MG63 (cell line): ENCODE measurements around the gene GRIK1. TPM values are rescaled to one million over a fixed set of nuclear protein-coding genes. Genes with fewer than 3 reads are reported as not detected.

Source experiments
- DNase-seq: peaks from one replicate; pipeline ENCODE4 v3.0.0-alpha.2; 2020
- H3K27me3 ChIP-seq: fragments of 250-450 bp; sonication (Bioruptor Pico); 2 replicates; pipeline ENCODE4 v1.5.1; 2020; ENCODE audit warnings: mild to moderate bottlenecking, moderate library complexity
- H3K36me3 ChIP-seq: fragments of 250-450 bp; sonication (Bioruptor Pico); 2 replicates; pipeline ENCODE4 v1.5.1; 2020; ENCODE audit warnings: mild to moderate bottlenecking, moderate library complexity
- H3K4me3 ChIP-seq: fragments of 250-450 bp; sonication (Bioruptor Pico); 2 replicates; pipeline ENCODE4 v1.5.1; 2020; ENCODE audit warnings: mild to moderate bottlenecking, moderate library complexity
- H3K9me3 ChIP-seq: fragments of 250-450 bp; sonication (Bioruptor Pico); 2 replicates; pipeline ENCODE4 v1.5.1; 2020; ENCODE audit warnings: mild to moderate bottlenecking, moderate library complexity
- total RNA-seq: library from RNA; depleted of rRNA; stranded (reverse); fragments of >200 nt; shearing (Covaris generic); gene quantifications from 2 replicates; pipeline ENCODE4 v1.2.3, GENCODE V29; 2014; ENCODE audit warnings: low replicate concordance

Gene GRIK1
- total RNA-seq, 1 experiment from 2014 or later: not detected

DNA sequence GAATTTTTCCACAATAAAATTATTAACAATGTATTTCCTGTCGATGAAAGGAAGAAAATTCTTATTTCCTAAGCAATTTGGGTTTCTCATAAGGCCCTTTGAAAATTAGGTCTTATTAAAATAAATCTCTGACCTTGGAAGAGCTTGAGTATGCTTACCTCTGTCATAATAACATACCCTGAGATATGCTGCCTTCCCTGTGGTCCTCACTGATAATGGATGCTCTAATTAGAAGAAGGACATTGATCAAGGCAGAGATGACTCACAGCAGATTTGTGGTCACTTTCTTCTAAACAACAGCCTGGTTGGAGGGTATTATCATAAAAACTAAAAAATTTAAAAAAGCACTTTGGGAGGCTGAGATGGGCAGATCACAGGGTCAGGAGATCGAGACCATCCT, 217.8 kb downstream of the GRIK1 start:
- Histone ChIP-seq H3K4me3 (no peak overlapping the region), H3K27me3 (no peaks in the 10 kb centered on the region), H3K36me3 (no peaks in the 10 kb centered on the region), H3K9me3 (no peaks in the 10 kb centered on the region)
- no peak for DNase-seq

DNA sequence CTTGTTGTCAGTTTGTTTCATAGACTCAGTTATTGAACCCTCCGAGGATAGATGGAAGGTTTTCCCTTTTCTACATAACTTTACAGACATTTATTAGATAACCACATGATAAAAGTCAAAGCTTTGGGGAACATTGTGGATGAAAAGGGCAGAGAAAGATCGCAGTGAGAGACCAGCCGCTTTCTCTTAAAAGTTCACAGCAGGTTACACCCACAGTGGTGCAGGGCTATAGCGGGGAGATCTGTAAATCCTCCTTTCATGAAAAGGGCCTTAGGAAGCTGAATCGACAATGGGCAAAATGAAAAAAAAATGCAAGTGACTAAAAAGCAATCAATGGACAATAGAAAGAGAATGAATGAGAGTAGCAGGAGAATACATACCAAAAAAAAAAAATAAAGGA, 218.6 kb downstream of the GRIK1 start:
- DNase-seq: no peak
- no peak overlapping the region for H3K4me3 ChIP-seq
- no peaks in the 10 kb centered on the region for H3K27me3 ChIP-seq
- H3K9me3 ChIP-seq: no peaks in the 10 kb centered on the region
- no peaks in the 10 kb centered on the region for H3K36me3 ChIP-seq

GRCh38 chr21:29719521-29719920, 220.3 kb downstream of the GRIK1 start:
- no peak for DNase-seq
- Histone ChIP-seq H3K36me3 (no peaks in the 10 kb centered on the region), H3K9me3 (no peaks in the 10 kb centered on the region), H3K27me3 (no peaks in the 10 kb centered on the region), H3K4me3 (no peak overlapping the region)

GRCh38 chr21:29718081-29718815, 221.5 kb downstream of the GRIK1 start:
- no peaks in the 10 kb centered on the region for H3K27me3 ChIP-seq
- DNase-seq: peak; percentile 15
- H3K36me3 ChIP-seq: no peaks in the 10 kb centered on the region
- H3K4me3 ChIP-seq: no peak overlapping the region
- H3K9me3 ChIP-seq: no peaks in the 10 kb centered on the region

GRCh38 chr21:29717659-29718058, 222.1 kb downstream of the GRIK1 start:
- H3K27me3 ChIP-seq: no peaks in the 10 kb centered on the region
- no peak for DNase-seq
- no peaks in the 10 kb centered on the region for H3K36me3 ChIP-seq
- H3K9me3 ChIP-seq: no peaks in the 10 kb centered on the region
- H3K4me3 ChIP-seq: no peak overlapping the region

- DNase-seq: no peak
- Histone ChIP-seq H3K9me3 (no peaks in the 10 kb centered on the region), H3K4me3 (no peak overlapping the region), H3K36me3 (no peaks in the 10 kb centered on the region), H3K27me3 (no peaks in the 10 kb centered on the region)
Measured at GRCh38 chr21:29716753-29717152, 223.0 kb downstream of the GRIK1 start.

DNA sequence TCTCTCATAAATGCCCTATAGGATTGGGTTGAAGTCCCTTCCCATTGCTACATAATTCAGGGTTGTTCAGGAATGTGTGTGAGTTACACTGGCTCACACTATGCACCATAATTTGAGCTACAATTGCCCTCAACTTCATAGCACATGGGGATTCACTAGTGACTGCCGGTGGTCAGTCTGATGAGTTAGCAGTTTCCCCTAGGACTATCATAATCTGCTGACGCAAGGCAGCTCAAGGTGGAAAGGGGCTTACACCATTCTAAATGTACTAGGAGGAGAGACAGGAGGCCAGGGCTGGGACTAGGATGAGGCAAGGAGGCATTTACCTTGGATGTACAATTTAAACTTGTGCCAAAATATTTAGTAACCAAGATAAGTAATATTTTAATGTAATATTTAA, 224.7 kb downstream of the GRIK1 start:
- Histone ChIP-seq H3K36me3 (no peaks in the 10 kb centered on the region), H3K4me3 (no peak overlapping the region), H3K9me3 (no peaks in the 10 kb centered on the region), H3K27me3 (no peaks in the 10 kb centered on the region)
- DNase-seq: no peak

- no peaks in the 10 kb centered on the region for H3K36me3 ChIP-seq
- H3K9me3 ChIP-seq: no peaks in the 10 kb centered on the region
- no peak overlapping the region for H3K4me3 ChIP-seq
- no peak for DNase-seq
- no peaks in the 10 kb centered on the region for H3K27me3 ChIP-seq
Measured at GRCh38 chr21:29712818-29713217, 227.0 kb downstream of the GRIK1 start.

GRCh38 chr21:29711236-29711635, 228.6 kb downstream of the GRIK1 start:
- no peak overlapping the region for H3K4me3 ChIP-seq

DNA sequence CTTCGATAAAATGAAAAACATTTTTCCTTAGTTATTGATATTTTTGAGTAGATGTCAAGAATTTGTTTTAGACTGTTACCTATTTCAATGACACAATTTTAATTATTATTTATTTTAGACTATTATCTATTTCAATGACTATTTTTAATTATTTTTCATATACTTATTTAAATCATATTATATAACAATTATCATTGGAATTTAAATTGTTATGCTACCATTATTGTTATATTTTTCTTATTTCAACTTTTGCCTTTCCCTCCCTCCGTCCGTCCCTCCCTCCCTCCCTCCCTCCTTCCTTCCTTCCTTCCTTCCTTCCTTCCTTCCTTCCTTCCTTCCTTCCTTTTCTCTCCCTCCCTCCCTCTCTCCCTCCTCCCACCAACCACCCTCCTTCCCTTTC, 229.3 kb downstream of the GRIK1 start:
- no peak for DNase-seq
- Histone ChIP-seq H3K27me3 (no peaks in the 10 kb centered on the region), H3K4me3 (no peak overlapping the region), H3K36me3 (no peaks in the 10 kb centered on the region), H3K9me3 (no peaks in the 10 kb centered on the region)

More at GRCh38 chr21:29711236-29711635, 228.6 kb downstream of the GRIK1 start:
- Histone ChIP-seq H3K9me3 (no peaks in the 10 kb centered on the region), H3K36me3 (no peaks in the 10 kb centered on the region), H3K27me3 (no peaks in the 10 kb centered on the region)
- no peak for DNase-seq

- Histone ChIP-seq H3K4me3 (no peak overlapping the region), H3K27me3 (no peaks in the 10 kb centered on the region), H3K36me3 (no peaks in the 10 kb centered on the region), H3K9me3 (no peaks in the 10 kb centered on the region)
- no peak for DNase-seq
Measured at GRCh38 chr21:29708401-29708800, 231.4 kb downstream of the GRIK1 start.

DNA sequence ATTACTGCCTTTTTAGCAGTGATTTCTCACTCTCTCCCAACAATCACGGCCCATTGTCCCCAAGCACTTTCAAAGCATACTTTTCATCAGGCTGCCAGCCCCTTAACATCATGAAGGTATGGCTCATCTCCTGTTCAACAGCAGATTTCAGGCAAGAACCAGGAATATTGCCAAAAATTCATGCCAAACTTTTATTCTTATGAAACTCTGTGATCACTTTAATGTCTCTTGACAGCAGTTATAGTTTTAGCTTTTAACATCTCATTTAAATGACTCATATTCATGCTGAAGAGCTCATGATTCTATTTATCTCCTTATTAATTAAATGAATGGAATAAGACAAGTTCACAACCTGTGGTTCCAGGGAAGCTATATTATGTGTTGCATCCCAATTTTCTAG, 235.1 kb downstream of the GRIK1 start:
- Histone ChIP-seq H3K36me3 (no peaks in the 10 kb centered on the region), H3K27me3 (no peaks in the 10 kb centered on the region), H3K4me3 (no peak overlapping the region), H3K9me3 (no peaks in the 10 kb centered on the region)
- no peak for DNase-seq

GRCh38 chr21:29701676-29702075, 238.1 kb downstream of the GRIK1 start:
- no peak for DNase-seq
- Histone ChIP-seq H3K27me3 (no peaks in the 10 kb centered on the region), H3K36me3 (no peaks in the 10 kb centered on the region), H3K9me3 (no peaks in the 10 kb centered on the region), H3K4me3 (no peak overlapping the region)

- Histone ChIP-seq H3K9me3 (no peaks in the 10 kb centered on the region), H3K27me3 (no peaks in the 10 kb centered on the region), H3K36me3 (no peaks in the 10 kb centered on the region), H3K4me3 (no peak overlapping the region)
- no peak for DNase-seq
Measured at GRCh38 chr21:29697555-29698193, 242.1 kb downstream of the GRIK1 start.

GRCh38 chr21:29696937-29697336, 242.9 kb downstream of the GRIK1 start:
- H3K36me3 ChIP-seq: no peaks in the 10 kb centered on the region
- no peak for DNase-seq

GRCh38 chr21:29691616-29692491, 247.9 kb downstream of the GRIK1 start:
- no peak for DNase-seq
- H3K27me3 ChIP-seq: no peaks in the 10 kb centered on the region

More at GRCh38 chr21:29696937-29697336, 242.9 kb downstream of the GRIK1 start:
- H3K4me3 ChIP-seq: no peak overlapping the region
- no peaks in the 10 kb centered on the region for H3K9me3 ChIP-seq
- H3K27me3 ChIP-seq: no peaks in the 10 kb centered on the region

GRCh38 chr21:29689753-29690152, 250.0 kb downstream of the GRIK1 start:
- no peak for DNase-seq

More at GRCh38 chr21:29691616-29692491, 247.9 kb downstream of the GRIK1 start:
- Histone ChIP-seq H3K9me3 (no peaks in the 10 kb centered on the region), H3K36me3 (no peaks in the 10 kb centered on the region), H3K4me3 (no peak overlapping the region)

More at GRCh38 chr21:29689753-29690152, 250.0 kb downstream of the GRIK1 start:
- Histone ChIP-seq H3K36me3 (no peaks in the 10 kb centered on the region), H3K4me3 (no peak overlapping the region), H3K27me3 (no peaks in the 10 kb centered on the region), H3K9me3 (no peaks in the 10 kb centered on the region)
